ENCODE measurements around the gene HEXB.
A peak's percentile ranks its signal among the peaks of the same experiment; 100 is the strongest.

HEXB gene

GRCh38 chr5:74684900-74685851 lies at the start of gene HEXB:
HEXB (plus strand) TSS chr5:74685233; CDS start chr5:74685261, 28 bp downstream.
- peak; percentile 92 for DNase-seq

GRCh38 chr5:74636149-74636548 lies 48.9 kb upstream of the HEXB start:
- DNase-seq, result no peak

- no peak for DNase-seq
These were observed 48.5 kb upstream of the HEXB start for GRCh38 chr5:74636552-74636951.

- DNase-seq, result no peak
These were observed 46.5 kb upstream of the HEXB start for GRCh38 chr5:74638544-74638969.

- DNase-seq, result peak; percentile 50
These were observed 45.8 kb upstream of the HEXB start for GRCh38 chr5:74638970-74639806.

DNA sequence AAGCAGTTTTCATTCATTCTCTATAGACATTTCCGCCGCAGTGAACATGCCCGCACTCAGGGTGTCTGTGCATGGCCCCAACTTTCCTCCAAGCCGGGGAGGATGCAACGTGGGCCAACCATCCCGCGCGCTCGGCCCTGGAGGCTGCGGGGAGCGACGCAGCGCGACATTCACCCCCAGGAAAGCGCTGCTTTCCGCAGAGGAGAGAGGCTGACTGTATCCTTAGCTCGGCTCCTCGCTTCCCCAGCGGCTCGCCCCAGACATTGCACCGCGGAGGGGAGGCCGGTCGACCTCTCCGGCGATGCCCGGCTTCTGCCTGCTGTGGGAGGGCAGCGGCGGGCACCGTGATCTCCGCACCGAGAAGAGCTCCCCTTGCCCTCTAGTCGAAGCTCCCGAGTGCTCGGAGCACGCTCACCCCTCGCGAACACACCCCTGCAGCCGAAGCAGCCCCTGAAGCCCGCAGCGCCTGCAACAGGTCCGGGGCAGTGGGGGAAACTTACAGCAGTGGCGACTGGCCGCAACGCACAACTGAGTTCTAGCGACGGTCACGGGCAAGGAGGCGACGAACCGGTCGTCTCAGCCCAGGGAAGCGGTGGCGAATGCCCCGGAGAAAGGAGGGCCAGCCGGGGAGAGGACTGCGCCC lies 45.1 kb upstream of the HEXB start:
- peak; percentile 63 for DNase-seq

DNA sequence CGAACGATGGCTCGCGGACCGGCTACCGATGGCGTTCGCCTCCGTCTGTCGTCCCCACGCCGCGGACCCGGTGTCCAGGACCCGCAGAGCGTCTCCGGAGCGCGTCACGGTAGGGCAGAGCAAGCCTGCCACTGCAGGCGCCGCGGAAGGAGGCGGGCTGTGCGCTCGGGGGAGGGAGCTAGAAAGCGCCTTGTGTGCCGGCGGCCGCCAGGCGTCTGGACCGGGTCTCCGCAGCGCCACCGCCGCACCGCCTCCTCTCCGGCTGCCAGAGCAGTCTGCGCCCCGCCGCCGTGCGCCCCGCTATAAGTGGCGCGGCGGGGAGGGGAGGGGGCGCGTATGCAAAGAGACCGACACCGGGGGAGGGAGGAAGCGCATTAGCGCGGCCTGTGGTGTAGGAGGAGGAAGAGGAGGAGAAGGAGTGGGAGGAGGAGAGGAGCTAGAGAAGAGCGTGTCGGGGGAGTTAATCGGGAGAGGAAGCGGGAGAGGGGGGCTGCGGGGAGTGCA lies 44.5 kb upstream of the HEXB start, which contains the start of gene ENC1:
Gene ENC1, minus strand, starts transcription at position 279 of the 504 bp plus-strand sequence. CDS start 4,243 bp downstream, outside the sequence.
- DNase-seq, result peak; percentile 87

- DNase-seq, result peak; percentile 60
These were observed 43.9 kb upstream of the HEXB start for GRCh38 chr5:74640954-74641734.

GRCh38 chr5:74641735-74642542 lies 43.1 kb upstream of the HEXB start:
- peak; percentile 50 for DNase-seq

GRCh38 chr5:74642543-74642863 lies 42.5 kb upstream of the HEXB start:
- peak; percentile 6 for DNase-seq

- DNase-seq, result no peak
These were observed 41.9 kb upstream of the HEXB start for GRCh38 chr5:74643111-74643562.

GRCh38 chr5:74647096-74647495 lies 37.9 kb upstream of the HEXB start:
- DNase-seq, result no peak

DNA sequence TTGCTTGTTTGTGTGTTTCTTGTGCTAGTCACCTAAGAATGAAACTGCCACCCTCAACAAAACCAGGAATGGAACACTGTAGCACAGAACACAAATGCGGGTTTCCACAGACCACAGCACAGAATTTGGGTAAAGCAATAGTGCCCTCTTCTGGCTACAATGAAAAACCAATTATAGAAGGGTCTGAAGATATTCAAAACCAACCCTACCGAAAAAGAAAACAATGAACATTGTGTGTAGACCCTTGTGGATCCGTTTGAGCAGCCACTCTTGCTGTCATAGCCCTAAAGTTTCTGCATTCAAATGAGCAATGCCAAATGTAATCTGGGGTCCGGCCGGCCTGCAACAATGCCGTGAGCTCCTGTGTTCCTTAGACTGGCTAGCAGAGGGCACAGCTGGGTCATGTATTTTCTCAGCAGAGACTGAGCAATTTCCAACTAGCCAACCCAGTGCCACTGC lies 36.2 kb upstream of the HEXB start:
- DNase-seq, result peak; percentile 75

GRCh38 chr5:74649421-74649973 lies 35.5 kb upstream of the HEXB start:
- no peak for DNase-seq

DNA sequence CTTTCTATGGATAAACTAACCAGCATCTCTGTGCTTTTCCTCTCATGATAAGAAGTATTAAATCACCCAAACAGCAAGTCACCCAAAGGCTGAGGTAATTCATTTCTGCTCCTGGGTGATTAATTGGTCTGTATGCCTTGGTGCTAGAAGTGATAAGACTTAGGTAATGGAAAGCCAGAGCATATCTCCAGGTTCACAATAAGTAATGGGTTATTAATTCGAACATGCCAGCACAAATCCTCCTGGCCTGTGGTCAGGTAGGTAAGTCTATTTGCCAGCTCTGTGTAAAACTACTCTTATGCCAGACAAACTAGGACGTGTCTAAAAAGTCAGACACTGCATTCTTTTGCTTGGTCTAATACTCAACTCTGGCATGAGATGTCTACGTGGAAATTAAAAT lies 33.3 kb upstream of the HEXB start:
- no peak for DNase-seq

DNA sequence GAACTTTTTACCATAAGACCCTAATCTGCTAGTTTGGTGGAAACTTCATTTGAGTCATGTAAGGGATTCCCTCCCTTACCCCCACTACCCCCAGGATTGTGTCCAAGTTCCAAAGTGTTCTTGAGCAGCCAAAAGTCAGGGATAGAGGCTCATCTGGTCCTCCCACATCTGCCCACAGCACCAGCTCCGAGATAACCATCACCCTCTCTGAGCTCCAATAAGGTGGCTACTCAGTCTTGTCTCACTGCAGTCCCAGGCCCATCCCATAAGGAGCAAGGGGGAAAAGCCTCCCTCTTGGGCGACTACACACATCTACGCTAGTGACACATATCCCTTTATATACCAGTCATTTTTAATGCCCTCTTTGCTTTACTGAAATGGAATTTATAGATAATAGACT lies 32.5 kb upstream of the HEXB start:
- no peak for DNase-seq

- no peak for DNase-seq
These were observed 31.0 kb upstream of the HEXB start for GRCh38 chr5:74653991-74654390.

DNA sequence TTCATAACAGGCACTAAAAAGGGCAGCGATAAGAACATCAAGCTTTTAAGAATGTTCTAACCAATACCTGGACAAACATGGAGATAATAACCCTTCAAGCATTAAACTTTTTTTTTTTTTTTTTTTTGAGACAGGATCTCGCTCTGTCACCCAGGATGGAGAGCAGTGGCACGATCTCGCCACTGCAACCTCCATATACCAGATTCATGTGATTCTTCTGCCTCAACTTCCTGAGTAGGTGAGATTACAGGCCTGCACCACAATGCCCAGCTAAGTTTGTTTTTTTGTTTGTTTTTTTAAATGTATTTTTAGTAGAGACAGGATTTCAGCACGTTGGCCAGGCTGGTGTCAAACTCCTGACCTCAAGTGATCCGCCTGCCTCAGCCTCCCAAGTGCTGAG lies 29.8 kb upstream of the HEXB start:
- DNase-seq, result no peak

GRCh38 chr5:74655716-74656115 lies 29.3 kb upstream of the HEXB start:
- DNase-seq, result no peak

DNA sequence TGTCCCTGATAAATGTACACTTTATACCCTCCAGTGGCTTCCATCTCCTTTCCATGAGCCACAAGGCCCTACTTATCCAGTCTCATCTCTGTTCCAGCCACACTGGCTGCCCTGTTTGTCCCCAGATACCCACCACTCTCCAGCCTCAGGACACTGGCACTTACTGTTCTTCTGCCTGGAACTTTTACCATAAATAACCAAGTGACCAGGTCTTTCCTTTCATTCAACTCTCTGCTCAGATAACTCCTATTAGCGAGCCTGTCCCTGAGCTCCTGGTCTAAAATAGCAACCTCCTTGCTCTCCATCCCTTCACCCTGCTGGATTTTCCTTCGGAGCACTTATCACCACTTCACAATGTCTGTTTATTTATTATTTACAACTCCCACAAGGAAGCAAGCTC lies 27.9 kb upstream of the HEXB start:
- no peak for DNase-seq

DNA sequence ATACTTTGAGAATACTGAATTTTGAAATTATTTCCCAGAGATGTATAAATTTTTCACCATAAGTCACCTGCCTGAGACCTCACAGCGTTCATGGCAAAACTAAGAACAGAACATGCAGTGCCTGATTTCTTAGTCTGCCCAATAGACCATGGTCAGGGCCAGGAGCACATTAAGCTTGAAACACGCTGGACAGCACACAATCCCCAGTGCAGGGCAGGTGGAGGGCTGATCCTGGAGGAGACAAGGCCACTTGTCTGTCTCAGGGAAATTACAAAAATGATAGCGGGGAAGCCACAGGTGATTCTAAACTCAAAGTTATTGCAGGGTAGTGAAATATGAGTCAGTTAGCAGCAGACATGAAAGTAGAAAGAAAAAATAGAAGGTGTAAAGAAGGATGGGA lies 25.9 kb upstream of the HEXB start:
- no peak for DNase-seq
